ENCODE results near the gene HTRA1.

GRCh38 chr10:122495406-122496340, 34.3 kb downstream of the HTRA1 start:
- TF ChIP-seq YY1 (IDR thresholded peaks at IDR 0.05; ENCODE audit: insufficient read depth, insufficient read length) (no peak), ZNF274 (IDR thresholded peaks at IDR 0.05; ENCODE audit: low read depth, low read length) (no peak)

Data from NT2/D1 (cell line).